Stimulated activated CD4-positive, alpha-beta T cell treated with anti-CD3 and anti-CD28 coated beads, TNF-alpha, amount 100 ng/mL, for 24 hours (primary cell): ENCODE measurements around the gene EPC1.
"Not testable (repeated sequence)": the region's sequence is repeated elsewhere in the genome, so short reads cannot be mapped to it uniquely, and the experiment has no call there.

Source experiments
- DNase-seq, 3 experiments: peaks; one replicate each; pipeline ENCODE4 v3.0.0-alpha.2; 2020; ENCODE audit warnings: low read depth in 3 of 3

The EPC1 gene, protein sequence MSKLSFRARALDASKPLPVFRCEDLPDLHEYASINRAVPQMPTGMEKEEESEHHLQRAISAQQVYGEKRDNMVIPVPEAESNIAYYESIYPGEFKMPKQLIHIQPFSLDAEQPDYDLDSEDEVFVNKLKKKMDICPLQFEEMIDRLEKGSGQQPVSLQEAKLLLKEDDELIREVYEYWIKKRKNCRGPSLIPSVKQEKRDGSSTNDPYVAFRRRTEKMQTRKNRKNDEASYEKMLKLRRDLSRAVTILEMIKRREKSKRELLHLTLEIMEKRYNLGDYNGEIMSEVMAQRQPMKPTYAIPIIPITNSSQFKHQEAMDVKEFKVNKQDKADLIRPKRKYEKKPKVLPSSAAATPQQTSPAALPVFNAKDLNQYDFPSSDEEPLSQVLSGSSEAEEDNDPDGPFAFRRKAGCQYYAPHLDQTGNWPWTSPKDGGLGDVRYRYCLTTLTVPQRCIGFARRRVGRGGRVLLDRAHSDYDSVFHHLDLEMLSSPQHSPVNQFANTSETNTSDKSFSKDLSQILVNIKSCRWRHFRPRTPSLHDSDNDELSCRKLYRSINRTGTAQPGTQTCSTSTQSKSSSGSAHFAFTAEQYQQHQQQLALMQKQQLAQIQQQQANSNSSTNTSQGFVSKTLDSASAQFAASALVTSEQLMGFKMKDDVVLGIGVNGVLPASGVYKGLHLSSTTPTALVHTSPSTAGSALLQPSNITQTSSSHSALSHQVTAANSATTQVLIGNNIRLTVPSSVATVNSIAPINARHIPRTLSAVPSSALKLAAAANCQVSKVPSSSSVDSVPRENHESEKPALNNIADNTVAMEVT

GRCh38 chr10:32346551-32347362, at the start of gene EPC1:
EPC1 (minus strand) TSS chr10:32347158; CDS start chr10:32346915, 243 bp downstream.
- peak; percentile 73 to 81 (median 79) for DNase-seq

GRCh38 chr10:32393911-32394310, 47.0 kb upstream of the EPC1 start:
- DNase-seq, result no peak

DNA sequence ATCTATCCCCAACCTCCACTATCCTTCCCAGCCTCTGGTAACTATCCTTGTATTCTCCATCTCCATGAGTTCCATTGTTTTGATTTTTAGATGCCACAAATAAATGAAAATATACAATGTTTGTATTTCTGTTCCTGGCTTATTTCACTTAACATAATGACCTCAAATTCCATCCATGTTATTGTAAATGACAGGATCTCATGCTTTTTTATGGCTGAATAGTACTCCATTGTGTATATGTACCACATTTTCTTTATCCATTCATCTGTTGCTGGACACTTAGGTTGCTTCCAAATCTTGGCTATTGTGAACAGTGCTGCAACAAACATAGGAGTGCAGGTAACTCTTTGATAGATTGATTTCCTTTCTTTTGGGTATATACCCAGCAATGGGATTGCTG, 45.3 kb upstream of the EPC1 start:
- not testable (repeated sequence) for DNase-seq

DNA sequence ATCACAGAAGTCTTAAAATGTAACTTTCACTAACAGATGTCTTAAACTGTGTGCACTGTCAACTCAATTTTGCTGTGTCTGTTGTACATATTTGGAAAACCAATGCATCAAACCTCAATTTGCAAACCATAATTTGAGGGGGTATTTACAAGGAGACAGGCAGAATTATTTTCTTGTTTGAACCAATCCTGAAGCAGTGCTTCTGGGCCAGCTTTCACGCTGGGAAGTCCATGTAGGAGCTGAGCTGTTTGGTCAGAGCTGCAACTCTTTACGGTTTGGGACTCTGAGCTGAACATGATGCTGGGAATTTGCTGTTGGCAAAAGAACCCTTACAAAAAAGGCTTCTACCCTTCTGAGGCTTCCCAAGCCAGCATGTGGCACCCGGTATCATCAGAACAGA, 43.2 kb upstream of the EPC1 start:
- DNase-seq, result no peak

GRCh38 chr10:32388258-32389027, 41.5 kb upstream of the EPC1 start:
- no peak for DNase-seq

DNA sequence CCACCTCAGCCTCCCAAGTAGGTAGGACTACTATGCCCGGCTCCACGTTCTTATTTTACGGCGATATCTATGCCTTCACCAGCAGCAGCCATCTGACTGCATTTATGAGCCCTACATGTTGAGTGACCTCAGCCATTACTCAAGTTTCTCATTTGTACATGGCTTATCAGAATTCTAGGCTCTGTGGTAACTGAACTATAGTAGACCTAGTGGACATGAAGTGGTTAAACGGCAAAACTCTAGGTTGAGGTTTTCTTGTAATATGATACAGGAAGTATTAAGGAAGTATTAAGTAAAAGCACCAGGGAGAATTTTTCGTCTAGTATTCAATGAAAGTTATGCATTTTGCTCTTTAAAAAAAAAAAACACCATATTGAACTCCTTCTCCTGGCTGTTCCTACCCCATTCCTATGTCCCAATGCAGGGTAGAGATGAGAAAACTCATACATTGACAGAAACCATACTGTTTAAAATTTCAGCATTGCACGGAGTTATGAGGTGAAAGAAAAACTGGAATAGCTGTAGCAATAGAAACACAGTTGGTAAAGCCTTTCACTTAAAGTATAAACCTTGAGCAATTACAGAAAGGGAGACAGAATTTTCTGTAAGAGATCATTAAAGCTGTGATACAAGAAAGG, 39.8 kb upstream of the EPC1 start:
- no peak for DNase-seq

DNA sequence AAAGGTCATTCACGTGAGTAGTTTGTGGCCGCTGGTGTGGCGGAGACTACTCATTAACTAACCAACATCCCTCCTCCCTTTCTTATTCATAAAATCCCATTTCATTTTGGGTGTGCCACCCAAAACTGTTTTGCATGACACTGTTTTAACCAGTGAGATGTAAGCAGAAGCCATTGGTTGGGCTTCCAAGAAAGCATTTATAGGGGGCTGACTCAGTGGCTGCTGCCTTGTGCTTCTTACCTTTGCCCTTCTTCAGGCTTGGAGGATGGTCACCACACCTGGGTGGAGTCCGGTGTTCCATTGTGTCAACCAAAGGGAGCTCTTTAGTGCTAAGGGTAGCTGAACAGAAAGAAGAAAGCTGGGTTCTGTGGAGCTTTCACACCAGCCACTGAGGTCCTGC, 37.2 kb upstream of the EPC1 start:
- DNase-seq, result no peak

DNA sequence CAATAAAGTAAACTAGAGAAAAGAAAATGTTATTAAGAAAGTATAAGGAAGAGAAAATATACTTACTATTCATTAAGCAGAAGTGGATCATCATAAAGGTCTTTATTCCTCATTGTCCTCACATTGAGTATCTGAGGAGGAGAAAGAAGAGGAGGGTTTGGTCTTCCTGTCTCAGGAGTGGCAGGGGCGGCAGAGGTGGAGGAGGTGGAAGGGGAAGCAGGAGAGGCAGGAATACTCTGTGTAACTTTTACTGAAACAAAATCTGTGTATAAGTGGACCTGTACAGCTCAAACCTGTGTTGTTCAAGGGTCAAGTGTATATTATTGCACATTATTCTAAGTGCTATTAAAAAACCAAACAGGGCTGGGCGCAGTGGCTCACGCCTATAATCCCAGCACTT, 34.2 kb upstream of the EPC1 start:
- no peak for DNase-seq

DNA sequence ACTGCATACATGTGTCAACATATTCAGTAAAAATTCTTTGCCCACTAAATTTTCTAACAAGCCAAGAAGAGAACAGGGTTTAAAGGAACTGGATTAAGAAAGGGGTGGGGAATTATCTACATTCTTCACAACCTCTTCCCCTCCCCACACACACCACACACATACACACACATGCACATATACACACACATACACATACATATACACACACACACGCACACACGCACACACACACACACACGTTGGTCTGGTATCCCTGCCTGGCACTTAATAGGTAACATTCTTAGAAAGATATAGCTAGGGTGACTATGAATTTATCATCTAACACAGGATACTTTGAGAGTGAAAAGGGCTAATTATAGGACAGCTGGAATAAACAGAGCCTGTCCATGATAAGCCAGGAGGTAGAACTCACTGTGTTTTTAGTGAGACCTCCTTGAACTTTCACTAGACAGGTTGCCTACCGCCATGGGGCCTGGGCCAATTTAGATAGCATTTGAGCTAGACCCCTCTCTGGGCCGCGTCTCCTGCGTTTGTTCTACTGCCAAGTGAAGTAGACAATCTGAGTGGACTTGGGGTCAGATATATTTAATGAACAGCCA, 33.1 kb upstream of the EPC1 start:
- no peak for DNase-seq

DNA sequence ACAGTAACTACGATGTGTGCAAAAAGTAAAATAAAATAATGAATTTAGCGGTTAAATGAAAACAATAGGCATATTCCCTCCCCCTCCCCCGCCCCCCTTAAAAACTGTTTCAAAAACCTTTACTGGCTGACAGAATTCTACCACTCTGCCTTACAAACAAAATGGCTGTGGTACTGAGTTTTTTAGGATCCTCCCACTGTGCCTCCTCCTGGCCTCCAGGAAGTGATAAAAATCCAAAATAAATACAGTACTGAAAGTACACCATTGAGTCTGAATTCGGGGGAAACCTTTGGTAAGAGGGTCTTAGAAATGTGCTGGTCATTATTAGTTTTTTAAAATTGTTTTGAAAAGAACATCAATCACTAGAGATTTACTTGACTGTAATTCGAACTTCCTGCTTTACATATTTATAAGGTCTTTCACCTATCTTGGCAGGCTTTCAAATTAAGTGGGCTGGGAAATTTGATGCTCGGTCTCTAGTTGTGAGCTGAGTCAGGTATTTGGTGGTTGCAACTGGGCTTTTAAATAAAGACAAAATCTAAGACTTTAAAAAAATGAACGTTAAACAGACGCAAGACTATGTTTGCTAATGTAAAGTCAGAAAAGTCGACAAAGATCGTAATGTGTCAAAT, 32.5 kb upstream of the EPC1 start:
- no peak for DNase-seq

GRCh38 chr10:32378363-32379317, 31.7 kb upstream of the EPC1 start:
- DNase-seq, result peak; percentile 76 to 90 (median 83)

- DNase-seq, result no peak
Observed at GRCh38 chr10:32377458-32378259, 30.7 kb upstream of the EPC1 start.

DNA sequence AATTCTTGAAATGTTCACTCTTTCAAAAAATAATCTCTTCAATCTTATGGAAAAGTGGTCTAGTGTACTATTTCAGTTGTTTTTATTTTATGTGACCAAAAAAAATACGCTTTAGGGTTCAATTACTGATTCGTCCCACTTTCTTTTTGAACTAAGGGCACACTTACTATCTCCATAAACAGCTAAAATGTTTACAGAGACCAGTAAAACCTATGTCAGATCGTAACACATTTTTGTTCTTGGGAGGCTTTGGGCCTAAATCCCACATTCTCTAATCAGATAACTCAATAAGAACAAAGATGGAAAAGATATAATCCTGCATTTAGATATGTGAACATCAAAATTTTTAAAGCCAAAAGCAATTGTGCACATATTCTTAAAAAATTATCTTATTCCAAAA, 29.8 kb upstream of the EPC1 start:
- no peak for DNase-seq

GRCh38 chr10:32376097-32376496, 29.1 kb upstream of the EPC1 start:
- DNase-seq, result no peak

- no peak for DNase-seq
Observed at GRCh38 chr10:32375631-32376030, 28.7 kb upstream of the EPC1 start.

DNA sequence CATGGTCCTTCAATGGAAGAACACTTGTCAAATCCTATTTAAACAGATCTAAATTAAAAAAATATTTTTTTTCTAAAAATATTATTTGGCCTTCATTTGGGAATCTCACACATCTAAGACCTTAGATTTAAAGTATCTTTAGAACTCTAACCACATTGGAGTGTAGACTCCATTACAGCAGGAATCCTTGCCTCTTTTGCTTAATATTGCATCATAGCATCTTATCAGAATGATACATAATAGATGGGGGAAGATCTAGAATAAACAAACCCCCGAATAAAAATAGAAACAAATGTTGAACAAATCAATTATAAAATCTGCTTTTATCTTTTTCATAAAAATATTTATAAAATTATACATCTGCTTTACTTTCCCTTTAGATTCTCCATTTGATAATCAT, 27.6 kb upstream of the EPC1 start:
- DNase-seq, result no peak

DNA sequence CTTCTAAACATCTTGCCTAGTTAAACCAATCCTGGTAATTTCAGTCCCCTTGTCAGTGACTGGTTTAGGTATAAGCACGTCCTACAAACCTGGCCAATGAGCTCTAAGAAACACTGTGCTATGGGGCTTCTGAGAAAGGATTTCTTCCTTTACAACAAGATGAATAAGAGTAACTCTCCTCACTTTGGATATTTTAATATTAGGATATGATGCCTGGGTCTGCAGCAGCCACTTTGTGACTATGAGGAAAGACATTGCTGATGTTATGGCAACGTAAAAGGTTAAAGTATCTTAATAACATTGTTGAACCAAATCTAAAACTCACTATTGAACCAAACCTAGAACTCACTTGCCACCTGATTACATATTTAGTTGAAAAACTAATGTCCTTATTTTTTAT, 26.5 kb upstream of the EPC1 start:
- DNase-seq, result no peak

DNA sequence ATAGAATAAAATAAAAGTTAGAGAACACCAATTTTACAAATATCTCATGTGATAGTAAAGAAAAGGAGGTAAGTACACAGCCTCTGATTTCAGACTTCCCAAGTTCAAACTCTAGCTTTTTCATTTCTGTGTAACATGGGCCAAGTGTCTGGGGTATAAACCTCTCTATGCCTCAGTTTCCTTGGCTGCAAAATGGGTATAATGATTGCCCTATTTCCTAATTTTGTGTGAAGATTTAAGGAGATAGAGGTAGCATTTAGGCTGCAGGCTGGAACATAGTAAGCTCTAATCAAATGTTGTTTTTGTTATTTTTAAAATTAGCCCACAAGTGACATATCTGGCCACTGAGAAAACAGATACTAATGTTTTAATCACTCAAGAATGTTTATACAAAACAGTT, 26.1 kb upstream of the EPC1 start:
- DNase-seq, result no peak
